ENCODE data around the gene MIOS.

GRCh38 chr7:7569615-7570014, 2.9 kb downstream of the MIOS start:
- TF ChIP-seq CTCF (conservative IDR thresholded peaks at IDR 0.05; ENCODE audit: low read length) (no peak), EZH2phosphoT487 (IDR thresholded peaks at IDR 0.05; ENCODE audit: borderline replicate concordance) (no peak)
